AG09319 (cell line): ENCODE measurements around the gene TPD52L1.
"Not testable (repeated sequence)": the region's sequence is repeated elsewhere in the genome, so short reads cannot be mapped to it uniquely, and the experiment has no call there.

Experiments
- DNase-seq: peaks from one replicate; pipeline ENCODE4 v3.0.0-alpha.2; 2010; ENCODE audit warnings: low read depth; ENCODE audit errors: extremely low read depth
- CTCF ChIP-seq: IDR thresholded peaks from 2 replicates; pipeline ENCODE4 v1.5.1; 2011; ENCODE audit warnings: low read depth, mild to moderate bottlenecking, inconsistent platforms, low read length, moderate library complexity

TPD52L1 gene

GRCh38 chr6:125271486-125272159 is 118.0 kb downstream of the TPD52L1 start:
- DNase-seq = no peak
- TF ChIP-seq CTCF = no peak

DNA sequence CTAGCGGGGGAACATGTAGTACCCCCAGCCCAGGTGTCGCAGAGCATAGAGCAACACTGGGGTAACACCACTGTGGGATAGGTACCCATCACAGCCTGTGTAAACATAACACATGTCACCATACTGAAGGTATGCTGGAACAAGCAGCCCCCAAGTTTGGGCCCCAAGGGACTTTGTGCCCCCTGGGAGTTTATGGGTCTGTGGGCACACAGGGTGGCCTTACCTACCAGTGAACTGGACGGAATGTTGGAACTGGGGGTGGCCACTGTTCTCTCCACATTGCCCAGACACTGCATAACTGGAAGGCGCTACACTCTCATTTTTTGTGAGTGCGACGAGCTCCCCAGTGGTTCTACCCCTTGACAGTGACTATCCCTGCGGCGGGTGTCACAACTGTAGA is 119.7 kb downstream of the TPD52L1 start:
- no peak for TF ChIP-seq CTCF
- no peak for DNase-seq

- TF ChIP-seq CTCF = no peak
- no peak for DNase-seq
Measured at GRCh38 chr6:125273965-125274364, 120.4 kb downstream of the TPD52L1 start.

- DNase-seq = no peak
- no peak for TF ChIP-seq CTCF
Measured at GRCh38 chr6:125274935-125275334, 121.4 kb downstream of the TPD52L1 start.

- no peak for TF ChIP-seq CTCF
- DNase-seq = no peak
Measured at GRCh38 chr6:125275779-125276178, 122.2 kb downstream of the TPD52L1 start.

GRCh38 chr6:125277838-125278237 is 124.3 kb downstream of the TPD52L1 start:
- no peak for DNase-seq
- no peak for TF ChIP-seq CTCF

- DNase-seq = no peak
- TF ChIP-seq CTCF = no peak
Measured at GRCh38 chr6:125279961-125280360, 126.4 kb downstream of the TPD52L1 start.

- DNase-seq = not testable (repeated sequence)
Measured at GRCh38 chr6:125280370-125281035, 126.9 kb downstream of the TPD52L1 start.

- DNase-seq = not testable (repeated sequence)
Measured at GRCh38 chr6:125282470-125282869, 128.9 kb downstream of the TPD52L1 start.
